Stimulated activated CD4-positive, alpha-beta T cell treated with anti-CD3 and anti-CD28 coated beads, Interleukin-2, amount 100 ng/mL, for 48 hours (primary cell): ENCODE data around the gene HEY2.
"Not testable (repeated sequence)": the region's sequence is repeated elsewhere in the genome, so short reads cannot be mapped to it uniquely, and the experiment has no call there.

Source experiments
- DNase-seq, 2 donors: peaks; one replicate each; pipeline ENCODE4 v3.0.0-alpha.2; 2020

Gene HEY2

GRCh38 chr6:125773387-125774341 is 24.2 kb downstream of the HEY2 start:
- no peak for DNase-seq

- not testable (repeated sequence) for DNase-seq
Measured at GRCh38 chr6:125776107-125776826, 26.8 kb downstream of the HEY2 start.

- peak; percentile 90 for DNase-seq
Measured at GRCh38 chr6:125779924-125780539, 30.6 kb downstream of the HEY2 start.

- peak; percentile 46 to 56 for DNase-seq
Measured at GRCh38 chr6:125780540-125781313, 31.3 kb downstream of the HEY2 start.

- no peak for DNase-seq
Measured at GRCh38 chr6:125781314-125781868, 32.0 kb downstream of the HEY2 start.

GRCh38 chr6:125784365-125784764 is 34.9 kb downstream of the HEY2 start:
- DNase-seq, result no peak

GRCh38 chr6:125787791-125788190 is 38.4 kb downstream of the HEY2 start:
- no peak for DNase-seq

GRCh38 chr6:125789167-125789566 is 39.7 kb downstream of the HEY2 start:
- DNase-seq, result no peak

- peak; percentile 36 to 38 for DNase-seq
Measured at GRCh38 chr6:125789576-125790357, 40.3 kb downstream of the HEY2 start.

GRCh38 chr6:125790358-125791150 is 41.1 kb downstream of the HEY2 start, which contains the start of gene NCOA7:
Gene NCOA7 (plus strand): TSS chr6:125790960. CDS start chr6:125815355, 24,395 bp downstream.
- DNase-seq, result peak; percentile 63 to 68

- peak in 1 of 2 donors; percentile 24 for DNase-seq
Measured at GRCh38 chr6:125791151-125791819, 41.9 kb downstream of the HEY2 start.

- no peak for DNase-seq
Measured at GRCh38 chr6:125791820-125792165, 42.4 kb downstream of the HEY2 start.

GRCh38 chr6:125792172-125792571 is 42.7 kb downstream of the HEY2 start:
- DNase-seq, result no peak

GRCh38 chr6:125792680-125793079 is 43.2 kb downstream of the HEY2 start:
- no peak for DNase-seq

- DNase-seq, result no peak
Measured at GRCh38 chr6:125793280-125793679, 43.8 kb downstream of the HEY2 start.

- no peak for DNase-seq
Measured at GRCh38 chr6:125793863-125794262, 44.4 kb downstream of the HEY2 start.

- DNase-seq, result no peak
Measured at GRCh38 chr6:125794342-125795137, 45.1 kb downstream of the HEY2 start.

GRCh38 chr6:125795301-125795700 is 45.9 kb downstream of the HEY2 start:
- no peak for DNase-seq
